Stimulated activated naive CD4-positive, alpha-beta T cell treated with Interleukin-2 at 50 U/mL for 16 hours (primary cell): ENCODE measurements around the gene B4GALT6.

Experiments used
- DNase-seq: peaks from one replicate; lab custom pipeline; 2025; lab: John Stamatoyannopoulos, UW

The B4GALT6 gene

DNA sequence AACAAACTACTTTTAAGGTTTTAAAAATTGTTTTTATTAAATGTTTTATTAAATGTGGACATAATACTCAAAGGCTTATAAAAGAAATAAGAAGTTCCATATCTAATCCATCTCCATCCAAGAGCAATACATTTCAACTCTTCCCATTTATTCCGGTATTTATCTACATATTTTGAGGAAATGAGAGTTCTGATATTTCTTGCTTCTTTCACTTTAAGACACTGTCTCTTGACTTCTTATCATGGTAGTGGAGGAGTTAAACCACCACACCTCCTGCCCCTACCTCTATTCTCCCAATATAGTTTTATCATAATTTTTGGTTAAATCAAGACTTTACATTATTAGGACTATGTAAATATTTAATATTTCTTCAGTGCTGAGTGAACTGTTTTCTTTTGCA lies 52.0 kb downstream of the B4GALT6 start:
- DNase-seq, result no peak

DNA sequence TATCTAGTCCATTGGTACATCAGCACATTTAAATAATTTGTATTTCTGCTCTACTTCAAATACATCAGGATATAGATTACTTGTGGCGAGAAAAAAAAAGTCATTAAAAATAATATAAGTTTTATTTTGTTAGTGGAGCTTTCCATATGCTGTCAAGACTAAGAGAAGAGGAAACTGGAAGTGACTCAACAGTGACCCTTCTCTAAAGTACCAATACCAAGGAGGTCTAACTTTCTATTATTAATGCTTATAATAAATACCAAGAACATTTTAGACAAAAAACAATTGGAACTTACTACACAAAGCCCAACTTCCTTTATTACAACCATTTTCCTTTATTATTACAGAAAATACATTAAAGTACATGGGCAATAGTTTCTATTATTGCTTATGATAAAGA lies 52.9 kb downstream of the B4GALT6 start:
- DNase-seq, result no peak

- no peak for DNase-seq
These were observed 53.8 kb downstream of the B4GALT6 start for GRCh38 chr18:31630549-31630948.

DNA sequence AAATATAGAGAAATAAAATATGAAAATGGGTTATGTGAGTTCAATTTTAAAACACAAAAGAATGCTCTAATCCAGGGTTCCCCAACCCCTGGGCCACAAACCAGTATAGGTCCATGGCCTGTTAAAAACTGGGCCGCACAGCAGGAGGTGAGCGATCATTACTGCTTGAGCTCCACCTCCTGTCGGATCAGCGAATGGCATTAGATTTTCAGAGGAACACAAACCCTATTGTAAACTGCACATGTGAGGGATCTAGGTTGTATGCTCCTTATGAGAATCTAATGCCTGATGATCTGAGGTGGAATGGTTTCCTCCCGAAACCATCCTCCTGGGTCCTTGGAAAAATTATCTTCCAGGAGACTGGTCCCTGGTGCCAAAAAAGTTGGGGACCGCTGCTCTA lies 58.0 kb downstream of the B4GALT6 start:
- DNase-seq, result no peak

DNA sequence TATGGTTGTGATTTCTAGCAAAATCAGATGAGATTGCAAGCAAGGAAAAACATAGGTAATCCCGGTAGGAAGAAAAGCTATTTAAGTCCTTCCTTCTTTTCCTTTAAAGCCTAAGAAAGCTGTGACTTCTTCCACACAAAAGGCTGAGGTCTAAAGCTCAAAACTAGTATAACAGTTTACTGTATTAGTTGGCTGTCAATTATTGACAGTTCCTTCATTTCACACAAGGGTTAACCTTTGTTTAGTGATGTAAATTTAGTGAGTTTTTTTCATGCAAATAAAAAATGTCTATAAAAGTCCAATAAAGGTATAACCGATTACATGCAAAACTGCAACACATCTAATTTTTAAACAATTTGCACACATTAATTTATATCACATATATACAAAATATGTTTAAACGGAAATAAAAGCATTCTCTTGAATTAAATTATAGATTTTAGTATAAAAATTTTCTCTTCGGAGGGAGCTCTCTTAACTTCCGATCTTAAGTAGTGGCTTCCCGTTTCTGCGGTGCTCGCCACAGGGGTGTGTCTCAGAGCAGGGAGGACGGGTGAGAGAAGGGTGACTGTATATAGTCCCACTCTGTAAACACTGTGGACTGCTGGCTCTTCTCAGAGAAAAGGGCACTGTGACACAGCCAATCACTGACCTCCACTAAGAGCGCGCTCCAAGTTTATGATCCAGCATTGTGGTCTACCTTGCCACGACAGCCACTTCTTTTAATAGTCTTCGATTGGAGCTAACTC lies 59.3 kb downstream of the B4GALT6 start:
- no peak for DNase-seq

DNA sequence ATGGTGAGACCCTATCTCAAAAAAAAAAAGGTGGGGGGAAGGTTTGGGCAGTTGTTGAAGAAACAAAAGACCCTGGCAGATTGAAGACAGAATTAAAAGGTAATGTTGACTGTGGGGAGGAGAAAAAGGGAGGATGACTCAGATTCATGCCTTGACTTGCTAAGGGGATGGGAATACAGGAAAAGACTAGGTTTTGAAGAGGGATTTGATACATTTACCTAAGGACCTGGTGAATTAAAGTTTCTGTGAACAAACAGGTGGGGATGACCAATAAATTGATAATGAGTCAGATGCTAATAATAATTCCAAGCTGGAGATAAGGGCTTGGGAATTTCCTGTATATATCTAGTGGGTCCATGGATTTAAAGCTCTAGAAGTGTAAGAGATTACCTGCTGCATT lies 65.1 kb downstream of the B4GALT6 start:
- DNase-seq, result no peak

- no peak for DNase-seq
These were observed 65.6 kb downstream of the B4GALT6 start for GRCh38 chr18:31618801-31619200.

GRCh38 chr18:31617031-31617717 lies 67.2 kb downstream of the B4GALT6 start:
- DNase-seq, result no peak

GRCh38 chr18:31616586-31616985 lies 67.8 kb downstream of the B4GALT6 start:
- no peak for DNase-seq

DNA sequence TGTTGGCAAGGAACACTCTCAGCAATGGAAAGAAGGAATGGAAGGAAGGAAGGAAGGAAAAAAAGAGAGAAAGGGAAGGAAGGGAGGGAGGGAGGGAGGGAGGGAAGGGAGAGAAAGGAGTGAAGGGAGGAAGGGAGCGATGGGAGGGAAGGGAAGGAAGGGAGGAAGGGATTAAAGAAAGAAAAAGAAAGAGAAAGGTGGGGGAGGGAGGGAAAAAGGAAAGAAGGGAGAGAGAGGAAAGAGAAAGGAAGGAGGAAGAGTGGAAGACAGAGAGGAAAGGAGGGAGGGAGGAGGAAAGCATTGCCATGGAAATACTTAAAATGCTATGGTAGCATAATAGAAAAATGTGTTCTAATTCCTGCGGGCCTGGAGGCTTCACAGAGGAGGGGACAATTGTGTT lies 70.3 kb downstream of the B4GALT6 start:
- no peak for DNase-seq

GRCh38 chr18:31612124-31612523 lies 72.3 kb downstream of the B4GALT6 start:
- no peak for DNase-seq

DNA sequence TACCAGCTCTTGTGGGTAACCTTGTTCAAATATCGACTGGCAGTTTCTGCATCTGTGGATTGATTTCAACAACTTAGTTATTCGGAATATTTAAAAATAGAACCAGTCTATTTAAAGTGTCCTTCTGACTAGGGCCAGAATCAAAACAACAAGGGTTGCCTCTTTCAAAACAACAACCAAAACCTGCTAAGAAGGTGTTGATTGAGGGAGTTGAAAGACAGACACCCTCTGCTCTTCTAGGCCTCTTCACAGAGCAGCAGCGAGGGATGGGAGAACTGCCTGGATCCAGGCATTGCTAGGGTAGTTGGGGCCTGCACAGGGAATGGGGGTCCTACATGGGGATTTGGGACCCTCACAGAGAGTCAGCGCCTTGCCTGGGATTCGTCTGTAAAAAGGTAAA lies 72.9 kb downstream of the B4GALT6 start:
- no peak for DNase-seq

- no peak for DNase-seq
These were observed 73.8 kb downstream of the B4GALT6 start for GRCh38 chr18:31610286-31611205.

DNA sequence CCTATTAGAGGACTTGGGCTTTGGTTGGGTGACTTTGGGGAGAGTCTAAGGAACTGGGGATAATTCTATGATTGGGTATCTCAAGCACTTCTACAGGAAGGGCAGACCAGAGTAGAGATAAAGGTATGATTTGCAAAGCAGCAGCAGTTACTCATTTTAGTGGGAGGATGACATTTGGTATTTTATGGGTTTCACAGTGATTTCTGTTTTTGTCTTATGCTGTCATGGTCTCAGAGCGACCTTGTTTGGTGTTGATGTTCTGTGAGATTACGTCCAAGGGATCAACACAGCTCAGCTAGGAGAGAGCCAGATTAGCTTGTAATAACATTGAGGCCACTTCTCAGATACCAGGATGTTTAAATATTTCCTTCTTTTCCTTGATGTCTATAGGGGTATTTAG lies 74.5 kb downstream of the B4GALT6 start:
- DNase-seq, result no peak

GRCh38 chr18:31607384-31607783 lies 77.0 kb downstream of the B4GALT6 start:
- no peak for DNase-seq

DNA sequence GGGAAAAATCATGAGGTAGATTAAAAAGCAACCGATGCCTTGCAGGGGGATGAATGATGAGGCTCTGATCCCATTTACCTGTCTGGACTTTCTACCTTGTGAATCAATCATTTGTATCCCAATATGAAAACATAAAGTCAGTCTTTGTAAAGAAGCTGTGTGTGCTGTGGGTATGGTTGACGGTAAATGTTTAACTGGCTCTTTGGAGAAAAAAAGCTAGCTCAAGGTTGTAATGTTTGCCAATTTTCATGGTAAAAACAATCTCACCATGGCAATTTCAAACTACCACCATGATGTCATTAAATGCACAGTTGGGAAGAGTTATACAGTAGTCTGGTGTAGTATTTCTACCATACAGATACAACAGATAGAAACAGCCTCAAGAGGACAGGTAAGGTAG lies 78.1 kb downstream of the B4GALT6 start:
- DNase-seq, result no peak

GRCh38 chr18:31603315-31603714 lies 81.1 kb downstream of the B4GALT6 start:
- DNase-seq, result no peak

- no peak for DNase-seq
These were observed 86.2 kb downstream of the B4GALT6 start for GRCh38 chr18:31598021-31598805.

GRCh38 chr18:31596081-31596872 lies 88.1 kb downstream of the B4GALT6 start:
- no peak for DNase-seq

- DNase-seq, result no peak
These were observed 89.1 kb downstream of the B4GALT6 start for GRCh38 chr18:31595121-31595771.
